IPS-11a (cell line): ENCODE measurements around the gene MEIS2.

Experiments
- H3K4me3 ChIP-seq: one replicate; pipeline ENCODE4 v1.5.1; 2013; ENCODE audit warnings: low read depth, low read length, control low read depth

The MEIS2 gene

DNA sequence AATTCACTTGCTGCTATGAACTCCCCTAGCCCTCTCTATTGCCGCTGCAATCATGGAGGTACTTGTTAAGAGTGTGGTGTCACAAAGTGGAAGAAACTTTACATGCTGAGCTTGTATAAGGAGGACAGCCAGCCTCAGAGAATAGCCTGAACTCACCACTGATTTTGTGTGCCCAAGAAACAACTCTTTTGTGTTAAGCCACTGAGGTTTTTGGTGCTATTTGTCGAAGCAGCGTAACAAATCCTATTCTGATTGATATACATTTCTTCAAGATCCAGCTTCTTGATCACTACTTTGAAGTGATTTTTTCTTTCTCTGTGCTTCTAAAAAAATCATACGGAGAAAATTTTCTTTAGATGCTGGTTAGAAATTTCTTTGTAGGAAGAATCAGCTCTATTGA lies 132.4 kb downstream of the MEIS2 start:
- no peak overlapping the region for H3K4me3 ChIP-seq

DNA sequence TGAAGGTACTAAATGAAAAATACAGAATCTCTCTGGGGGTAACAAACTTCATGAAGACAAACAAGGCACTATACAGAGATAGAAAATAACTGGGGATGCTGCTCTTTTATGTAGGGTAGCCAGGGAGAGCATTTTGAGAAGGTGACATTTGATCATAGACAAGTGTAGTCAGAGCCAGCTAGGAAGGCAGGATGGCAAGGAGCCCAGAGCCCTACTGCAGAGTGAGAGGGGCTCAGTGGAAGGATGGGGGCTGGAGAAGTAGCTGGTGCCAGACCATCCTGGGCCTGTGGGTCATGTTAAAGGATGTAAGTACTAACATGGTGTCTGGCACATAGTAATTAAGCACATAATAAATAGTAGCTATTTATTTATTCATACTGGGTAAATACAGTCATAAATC lies 133.6 kb downstream of the MEIS2 start:
- H3K4me3 ChIP-seq = no peak overlapping the region

DNA sequence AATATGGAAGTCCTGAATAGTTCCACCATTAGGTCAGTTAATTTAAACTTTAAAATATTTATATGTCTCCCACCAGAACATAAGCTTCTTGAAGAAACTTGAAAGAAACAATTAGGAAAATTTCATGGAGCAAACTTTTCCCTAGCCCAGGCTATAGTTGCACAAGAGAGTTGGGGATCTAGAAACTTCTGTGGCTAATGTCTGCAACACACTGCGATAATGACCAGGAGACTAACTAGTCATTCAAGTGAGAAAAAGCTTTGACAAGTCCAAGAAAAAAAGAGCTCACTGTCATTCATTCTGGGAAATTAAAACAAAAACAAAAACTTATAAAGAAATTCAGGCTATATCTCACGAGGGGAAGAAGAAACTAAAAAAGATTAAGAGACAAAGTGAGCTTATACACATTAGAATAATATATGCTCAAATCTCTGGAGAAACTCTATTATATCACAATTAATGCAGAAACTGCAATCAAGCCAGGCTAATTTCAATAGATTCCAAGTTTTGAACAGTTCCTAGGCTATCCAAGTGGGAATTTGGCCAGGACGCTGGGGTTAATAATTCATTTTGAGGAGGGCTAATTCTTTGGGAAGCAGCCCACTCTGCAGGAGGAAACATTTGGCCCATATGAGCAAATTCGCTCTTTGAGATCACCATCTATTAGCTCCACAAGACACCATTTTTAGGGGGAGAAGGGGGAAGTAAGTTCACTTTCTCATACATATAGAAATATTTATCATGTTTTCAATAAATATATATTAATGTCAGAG lies 134.6 kb downstream of the MEIS2 start:
- no peak overlapping the region for H3K4me3 ChIP-seq

DNA sequence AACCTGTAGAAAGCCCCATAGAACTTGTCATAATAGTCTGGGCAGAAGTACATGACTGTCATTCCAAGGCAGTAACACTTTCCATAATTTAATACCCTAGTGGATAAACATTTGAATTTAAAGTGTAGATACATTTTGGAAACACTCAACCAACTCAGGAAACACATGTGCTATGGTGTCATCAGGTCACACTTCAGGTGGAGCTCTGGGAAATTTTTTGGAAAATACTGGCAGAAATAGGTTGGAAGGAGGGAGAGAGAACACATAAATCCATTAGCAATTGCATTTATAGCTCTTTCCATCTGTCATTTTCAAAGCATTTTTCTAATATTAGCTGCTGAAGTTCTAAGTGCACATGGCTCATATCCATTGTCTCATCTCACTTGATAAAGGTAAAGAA lies 135.7 kb downstream of the MEIS2 start:
- H3K4me3 ChIP-seq = no peak overlapping the region

DNA sequence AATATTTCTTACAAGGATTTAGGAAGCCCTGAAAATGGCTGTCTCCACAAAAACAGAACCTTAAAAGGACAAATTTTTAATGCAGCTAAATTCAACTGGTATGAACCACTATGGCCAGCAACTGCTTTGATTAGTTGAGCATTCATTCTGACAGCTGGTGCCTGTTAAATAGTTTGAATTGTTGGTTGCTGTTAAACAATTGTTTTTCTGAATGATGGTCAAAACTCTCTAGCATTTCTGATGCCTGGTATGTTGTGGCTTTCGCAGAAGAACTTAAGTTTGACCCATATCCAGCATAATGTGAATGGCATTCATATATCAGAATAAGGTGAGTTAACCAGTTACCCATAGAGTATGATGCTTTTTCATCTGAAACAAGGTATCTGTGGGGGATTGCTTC lies 138.4 kb downstream of the MEIS2 start:
- no peak overlapping the region for H3K4me3 ChIP-seq

DNA sequence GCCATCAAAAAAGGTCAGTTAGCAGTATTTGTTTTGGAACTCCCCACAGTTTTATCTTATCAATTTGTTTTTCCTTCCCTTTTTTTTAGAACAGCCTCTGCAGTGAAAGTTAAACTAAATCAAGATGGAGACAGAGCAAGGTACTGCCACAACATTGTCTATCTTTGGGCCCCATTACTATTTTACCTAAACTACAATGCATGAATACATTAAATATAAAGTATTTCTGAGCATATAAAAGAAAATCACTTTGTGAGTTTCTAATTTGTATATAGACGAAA lies 139.5 kb downstream of the MEIS2 start:
- no peak overlapping the region for H3K4me3 ChIP-seq

DNA sequence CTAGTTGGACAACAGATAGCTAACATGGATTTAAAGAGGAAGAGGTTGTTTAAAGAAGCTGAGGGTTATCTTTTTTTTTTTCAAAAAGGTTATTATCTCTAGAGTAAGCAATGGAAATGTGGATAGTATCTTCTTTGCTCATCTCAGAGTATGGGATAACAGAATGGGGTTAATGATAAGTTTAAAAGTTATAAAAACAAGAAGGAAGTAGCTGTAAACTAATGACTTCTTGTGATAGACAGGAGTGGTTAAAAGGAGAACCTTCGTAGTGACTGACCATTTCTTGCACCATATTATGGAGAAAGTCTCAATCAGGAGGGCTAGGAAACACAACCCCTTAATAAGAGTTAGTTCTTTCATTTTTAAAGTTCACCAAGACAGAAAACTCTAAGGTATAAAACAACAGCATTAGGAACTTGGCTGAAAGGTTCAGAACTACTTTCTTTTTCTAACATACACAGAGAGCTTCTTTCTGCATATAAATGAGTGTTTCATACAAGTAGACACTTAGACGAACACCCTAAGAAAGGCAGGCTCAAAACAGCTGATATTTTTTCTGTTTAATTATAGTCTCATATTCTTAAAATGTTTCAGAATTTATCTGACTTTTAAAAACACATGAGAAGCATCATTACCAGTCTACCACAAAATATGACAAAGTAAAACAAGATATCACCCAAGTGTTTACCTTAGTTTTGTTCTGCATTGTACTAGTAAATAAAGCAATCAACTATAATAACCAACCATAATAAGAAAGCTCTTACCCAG lies 140.0 kb downstream of the MEIS2 start:
- H3K4me3 ChIP-seq = no peak overlapping the region

DNA sequence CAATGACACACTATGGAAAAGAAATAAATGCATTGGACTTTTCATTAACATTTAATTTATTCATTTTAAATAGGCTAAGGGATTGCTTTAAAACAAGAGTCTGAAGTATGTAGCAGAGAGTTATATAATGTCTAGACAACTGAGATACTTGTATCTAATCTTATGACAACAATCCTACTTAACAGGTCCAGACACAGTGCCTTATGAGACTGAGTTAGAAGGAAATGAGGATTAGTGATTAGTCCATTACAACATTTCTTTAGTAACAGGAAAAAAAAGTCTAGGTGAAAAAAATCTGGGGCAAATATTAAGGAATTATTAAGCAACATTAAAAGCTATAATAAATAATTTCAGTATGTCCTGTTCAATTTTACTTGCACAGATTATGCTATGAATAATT lies 140.6 kb downstream of the MEIS2 start:
- no peak overlapping the region for H3K4me3 ChIP-seq

DNA sequence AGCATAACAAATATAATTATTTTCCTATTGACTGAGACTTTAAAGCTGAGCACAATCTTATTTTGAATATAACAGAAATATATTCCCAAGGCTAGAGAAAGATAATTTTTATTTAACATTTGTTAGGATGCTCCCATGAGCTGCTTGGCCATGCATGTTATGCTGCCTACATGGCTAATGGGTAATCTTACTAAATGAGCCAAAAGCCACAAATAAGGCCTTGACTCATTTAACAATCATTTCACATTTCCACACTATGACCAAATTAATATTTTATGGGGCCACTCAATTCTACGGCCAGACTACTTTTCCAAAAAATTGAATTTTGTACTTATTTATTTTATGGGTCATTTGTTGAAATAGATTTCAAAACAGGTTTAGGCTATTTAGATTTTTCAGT lies 141.7 kb downstream of the MEIS2 start:
- no peak overlapping the region for H3K4me3 ChIP-seq

DNA sequence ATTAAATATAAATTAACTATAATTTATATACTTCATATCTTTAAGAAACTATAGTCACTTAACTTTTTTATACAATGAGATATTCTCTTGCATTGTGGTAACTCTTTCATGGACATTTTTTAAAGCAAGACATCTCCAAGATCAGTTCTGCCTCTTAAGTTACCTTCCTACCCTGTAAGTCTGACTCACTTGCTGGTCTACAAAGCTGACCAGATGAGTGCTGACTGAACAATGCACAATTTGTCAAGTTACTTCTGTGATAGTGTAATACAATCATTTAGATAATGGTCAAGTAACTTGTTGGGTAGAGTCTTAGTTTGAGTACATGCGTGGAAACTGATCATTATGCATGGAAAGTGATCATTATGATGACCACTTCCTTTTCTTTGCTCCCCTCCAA lies 145.9 kb downstream of the MEIS2 start:
- H3K4me3 ChIP-seq = no peak overlapping the region

DNA sequence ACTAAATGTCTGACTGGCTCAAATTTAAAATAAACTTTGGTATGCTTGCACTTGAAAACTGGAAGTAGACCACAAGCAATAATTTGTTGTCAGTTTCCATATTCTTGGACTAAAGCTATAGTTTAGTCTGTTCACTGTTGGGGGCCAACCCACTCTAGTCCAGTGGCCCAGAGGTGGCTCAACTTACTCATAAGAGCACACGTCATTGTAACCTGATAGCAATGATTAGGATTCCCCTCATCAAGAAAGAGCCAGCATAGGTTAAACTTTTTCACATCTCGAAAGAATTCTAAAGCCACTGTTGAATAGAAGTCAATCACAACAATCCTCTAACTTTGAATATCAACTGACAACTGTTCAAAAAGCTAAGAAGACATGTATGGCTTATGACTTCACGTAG lies 147.0 kb downstream of the MEIS2 start:
- H3K4me3 ChIP-seq = no peak overlapping the region

DNA sequence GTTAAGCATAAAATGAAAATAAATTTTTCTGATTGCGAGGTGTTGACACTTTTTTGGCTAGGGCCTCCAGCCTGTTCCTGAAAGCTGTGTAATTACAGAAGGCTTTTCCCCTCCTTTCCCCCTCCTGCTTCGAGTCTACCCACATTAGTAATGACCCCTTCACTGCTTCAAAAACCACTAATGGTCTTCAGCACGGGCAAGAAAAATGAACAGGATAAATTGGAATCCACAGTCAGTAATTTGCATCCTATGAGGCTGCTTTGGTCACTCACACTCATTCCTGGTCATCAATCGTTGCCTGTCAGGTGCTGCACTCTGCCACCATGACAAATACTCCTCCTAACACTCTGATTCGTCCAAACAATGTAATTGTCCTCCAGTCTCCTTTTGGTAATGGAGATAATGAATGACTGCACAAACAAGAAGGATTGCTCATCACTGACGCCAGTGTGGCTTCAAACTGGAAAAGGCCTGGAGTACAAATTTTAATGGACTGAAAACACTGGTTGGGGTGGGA lies 148.6 kb downstream of the MEIS2 start:
- H3K4me3 ChIP-seq = no peak overlapping the region

DNA sequence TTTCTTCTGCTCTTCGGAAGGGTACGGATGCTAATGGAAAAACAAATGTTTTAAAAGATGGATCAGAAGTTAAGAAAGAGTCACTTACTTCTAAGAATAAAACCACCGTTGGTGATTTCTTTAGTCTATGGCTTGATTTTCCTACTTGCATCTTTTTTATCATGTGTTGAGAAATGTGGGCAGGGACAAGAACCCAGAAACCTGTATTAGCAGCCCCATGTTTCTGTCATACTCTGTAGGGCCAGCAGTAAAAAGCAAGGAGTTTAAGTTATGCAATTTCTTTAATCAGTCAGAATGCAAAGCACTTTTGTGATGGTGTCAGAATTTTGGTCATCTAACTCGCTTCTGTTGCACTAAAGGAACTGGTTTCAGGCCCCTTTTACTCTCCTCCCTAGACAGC lies 150.0 kb downstream of the MEIS2 start:
- H3K4me3 ChIP-seq = no peak overlapping the region

DNA sequence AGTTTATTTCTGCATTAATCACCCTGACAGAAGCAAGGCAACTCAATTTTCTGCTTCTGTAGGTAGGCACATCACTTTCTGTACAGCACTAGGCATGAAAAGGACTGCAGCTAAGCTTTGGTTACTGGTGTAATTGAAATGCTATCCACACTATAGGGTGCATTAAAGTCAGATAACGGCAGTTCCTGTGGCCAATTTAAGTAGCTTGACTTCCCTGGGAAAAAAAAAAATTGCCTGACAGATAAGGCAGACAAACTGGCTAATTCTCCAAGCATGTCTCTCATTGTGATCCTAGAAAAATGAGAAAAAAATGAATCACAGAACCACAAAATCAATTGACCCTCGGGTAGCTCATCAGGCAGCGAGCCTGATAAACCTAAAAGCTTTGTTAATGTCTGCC lies 151.4 kb downstream of the MEIS2 start:
- H3K4me3 ChIP-seq = no peak overlapping the region

DNA sequence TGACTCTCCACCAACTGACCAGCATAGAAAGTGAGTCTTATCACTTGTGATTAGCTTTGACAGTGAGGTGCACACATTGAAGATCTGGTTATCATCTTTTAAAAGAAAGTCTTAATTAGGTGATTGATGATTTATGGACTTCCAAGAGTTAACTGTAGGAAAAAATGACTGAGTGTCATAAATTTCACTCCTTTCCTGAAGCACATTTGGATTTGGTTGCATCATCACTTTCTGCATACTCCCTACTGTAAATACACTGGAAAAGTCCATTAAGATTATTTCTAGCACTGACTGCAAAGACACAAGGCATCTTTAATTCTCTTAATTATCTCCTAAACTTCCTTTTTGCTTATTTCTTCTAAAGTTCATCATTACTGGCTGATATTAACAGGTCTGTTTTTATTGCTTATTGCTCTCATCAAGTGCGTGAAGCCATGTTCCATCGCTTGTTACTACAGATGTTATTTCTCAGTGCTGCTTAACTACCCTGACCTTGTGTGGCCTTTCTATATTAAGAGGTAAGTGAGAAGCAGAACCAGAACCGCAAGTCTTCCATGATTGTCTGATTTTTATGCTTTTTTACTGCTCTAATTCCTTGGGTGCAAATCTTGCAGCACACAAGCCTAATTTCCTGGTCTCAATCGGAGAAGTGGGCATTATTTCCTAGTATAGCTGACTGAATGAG lies 153.2 kb downstream of the MEIS2 start:
- no peak overlapping the region for H3K4me3 ChIP-seq

DNA sequence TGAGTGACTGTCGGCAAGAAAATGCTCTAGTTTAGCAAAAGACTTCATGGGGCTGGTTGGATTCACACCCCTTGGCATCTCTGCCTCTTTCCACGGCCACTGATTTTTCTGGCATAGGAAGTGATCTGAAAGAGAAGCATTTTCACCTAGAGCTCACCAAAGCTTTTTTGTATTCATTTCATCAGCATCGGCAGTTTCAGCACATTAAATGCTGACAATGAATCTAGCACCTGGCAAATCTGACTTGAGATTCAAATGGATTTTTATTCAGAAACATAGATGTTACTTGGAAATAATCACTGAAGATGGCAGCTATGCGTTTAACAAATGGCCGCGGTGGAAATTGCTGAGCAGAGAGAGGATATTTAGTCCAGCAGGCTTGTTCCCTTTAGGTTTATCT lies 155.9 kb downstream of the MEIS2 start:
- H3K4me3 ChIP-seq = no peak overlapping the region

DNA sequence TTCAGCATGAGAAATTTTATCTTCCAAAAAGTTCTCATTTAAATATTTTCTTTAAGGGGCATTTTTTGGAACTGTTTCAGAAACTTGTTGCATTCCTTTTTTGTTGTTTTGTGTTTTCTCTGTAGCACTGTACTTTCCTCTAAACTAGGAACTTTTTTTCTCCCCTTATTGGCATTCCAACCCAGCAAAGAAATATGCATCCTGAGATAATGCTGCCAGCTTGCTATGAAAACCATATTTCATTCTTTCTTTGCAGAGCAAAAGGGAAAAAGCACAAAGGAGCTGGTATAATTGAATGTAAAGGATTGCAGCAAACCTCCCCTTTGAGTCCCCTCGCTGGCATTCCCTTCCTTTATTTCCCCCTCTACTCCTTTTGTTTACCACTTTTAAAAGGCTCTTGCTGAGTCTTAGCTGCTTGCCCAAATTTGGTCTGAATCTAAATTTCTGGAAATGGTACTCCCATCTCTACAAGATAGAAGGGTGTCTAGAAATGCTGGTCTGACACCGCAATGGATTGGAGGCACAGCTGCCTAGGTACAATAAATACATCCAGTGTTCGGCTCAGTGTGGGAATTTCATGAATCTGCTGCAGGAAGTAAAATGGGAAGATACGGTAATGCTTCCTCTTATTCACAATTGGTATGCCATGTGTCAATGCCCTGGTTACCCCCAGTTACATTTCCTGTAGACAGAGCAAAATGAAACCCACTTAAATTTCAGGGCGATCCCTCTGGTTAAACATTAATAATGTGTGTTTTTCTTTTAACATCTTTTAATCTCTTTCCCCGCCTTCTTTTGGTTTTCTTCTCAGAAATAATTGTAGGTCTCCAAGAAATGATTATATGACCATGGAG lies 156.6 kb downstream of the MEIS2 start:
- H3K4me3 ChIP-seq = no peak overlapping the region

DNA sequence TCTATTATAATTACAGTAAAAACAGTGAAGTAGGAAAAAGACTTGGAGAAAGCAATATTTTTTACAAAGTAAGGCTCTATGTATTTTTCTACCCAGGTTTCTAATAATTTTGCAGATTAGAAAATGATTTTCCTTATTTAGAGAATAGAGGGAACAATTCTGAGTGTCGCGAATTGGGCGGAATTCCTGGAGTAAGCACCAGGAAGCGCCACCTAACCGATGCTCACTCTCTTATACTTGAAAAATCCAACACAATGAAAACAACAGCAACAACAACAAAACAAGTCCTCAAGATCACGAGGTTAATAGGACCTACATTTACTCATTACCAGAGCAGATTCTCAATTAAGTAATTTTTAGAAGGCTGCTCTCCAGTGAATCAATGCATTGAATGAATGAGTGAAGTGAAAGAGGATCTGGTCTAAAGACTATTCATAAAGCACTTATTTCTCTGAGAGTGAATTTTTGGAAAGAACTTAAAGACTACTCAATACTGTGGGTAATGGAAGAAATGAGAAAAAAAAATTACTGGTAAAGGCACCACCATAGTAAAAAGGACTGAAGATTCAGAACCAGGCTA lies 158.0 kb downstream of the MEIS2 start:
- H3K4me3 ChIP-seq = no peak overlapping the region

DNA sequence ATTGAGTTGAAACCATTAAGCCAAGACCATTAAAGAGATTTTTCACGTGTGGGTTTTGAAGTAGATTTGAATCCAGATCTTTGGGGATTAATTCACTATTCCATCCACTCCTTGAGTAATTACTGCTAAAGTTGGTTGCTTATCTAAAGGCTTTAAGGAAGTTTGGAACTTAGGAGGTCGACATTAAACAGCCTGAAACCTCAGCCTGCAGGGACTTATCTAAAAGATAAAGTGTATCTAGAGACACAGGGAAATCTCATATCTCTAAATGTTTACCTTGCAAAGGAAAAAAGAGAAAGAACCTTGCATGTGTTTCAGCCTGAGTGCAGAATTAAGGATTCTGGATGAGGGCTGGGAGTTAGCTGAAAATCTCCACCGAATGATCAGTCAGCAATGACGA lies 158.6 kb downstream of the MEIS2 start:
- H3K4me3 ChIP-seq = no peak overlapping the region

DNA sequence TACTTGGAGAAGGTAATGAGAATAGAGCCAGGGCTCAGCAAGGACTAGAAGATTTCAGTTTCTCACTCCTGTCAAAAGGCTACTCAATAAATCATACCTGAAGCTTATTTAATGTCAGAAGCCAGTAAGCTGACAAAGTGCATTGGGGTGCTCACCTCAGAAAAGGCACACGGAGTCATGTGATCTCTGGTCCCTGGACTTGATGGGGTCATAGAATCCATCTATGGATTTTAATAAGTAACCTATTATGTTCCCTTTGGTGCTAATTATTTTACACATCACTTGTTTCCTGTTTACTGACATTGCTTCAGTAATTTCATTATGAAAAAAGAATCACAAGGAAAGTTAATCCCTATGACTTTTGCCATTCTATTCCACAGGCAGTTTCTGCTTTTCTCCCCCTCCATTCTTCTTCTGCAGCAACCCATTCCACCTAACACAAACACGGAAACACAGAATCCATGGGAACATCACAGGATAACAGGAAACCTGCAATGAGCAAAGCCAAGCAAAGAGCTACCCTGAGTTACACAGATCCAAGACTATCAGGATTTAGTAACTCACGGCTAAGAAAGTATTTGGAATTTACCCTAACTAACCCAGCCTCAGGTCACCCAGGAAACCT lies 159.6 kb downstream of the MEIS2 start:
- H3K4me3 ChIP-seq = no peak overlapping the region
